Colonic mucosa (tissue), 4 donors: ENCODE measurements around the gene HMG20A. TPM values are rescaled to one million over a fixed set of nuclear protein-coding genes. Genes with fewer than 3 reads are reported as not detected.

Source experiments
- DNase-seq: peaks from one replicate; pipeline ENCODE4 v3.0.0-alpha.2; 2020
- H3K27ac ChIP-seq: fragments of 200-600 bp; one replicate; pipeline ENCODE4 v1.8.0; 2021
- H3K27me3 ChIP-seq: fragments of 200-600 bp; one replicate; pipeline ENCODE4 v1.8.0; 2021
- H3K36me3 ChIP-seq: fragments of 200-600 bp; one replicate; pipeline ENCODE4 v1.8.0; 2021
- H3K4me1 ChIP-seq: fragments of 200-600 bp; one replicate; pipeline ENCODE4 v1.8.0; 2021; ENCODE audit warnings: mild to moderate bottlenecking
- H3K4me3 ChIP-seq: fragments of 200-600 bp; one replicate; pipeline ENCODE4 v1.8.0; 2021
- H3K9ac ChIP-seq, 2 donors: one replicate each; pipeline ENCODE4 v1.7.0; 2013; ENCODE audit warnings: control low read depth in 2 of 2, low read depth in 2 of 2, low read length in 2 of 2
- H3K9me3 ChIP-seq: fragments of 200-600 bp; one replicate; pipeline ENCODE4 v1.8.0; 2021
- intact Hi-C: fragments of 100-400 bp; cut with DNase I; formaldehyde crosslinking; loops from one replicate; pipeline ENCODE4 v1.14.1; 2022
- total RNA-seq, 2 donors: library from RNA; stranded (reverse); fragmentation: NEBNext Ultra II Directional in 1 of 2; extraction: Animal tissue kit (Norgen Biotek cat#: 25700) in 1 of 2; gene quantifications; one replicate each; pipeline ENCODE4 v1.2.1, GENCODE V29; 2021
- TF ChIP-seq, protein P1 (sequence below): fragments of 200-600 bp; IDR thresholded peaks from one replicate; pipeline ENCODE4 v1.8.0; 2022; ENCODE audit warnings: antibody characterized with exemption, mild to moderate bottlenecking
- donor health status: healthy.
- donor health status: DM: no; HTN: no; CAD: no.
- donor health status: DM: no; HTN: no; CAD: no.

Gene HMG20A
- total RNA-seq, 2 donors from 2014 or later, result 32.9 to 37.1 TPM

- Histone ChIP-seq H3K27me3 (no peaks in the 10 kb centered on the region), H3K9me3 (no peaks in the 10 kb centered on the region), H3K36me3 (no peaks in the 10 kb centered on the region), H3K27ac (no peak overlapping the region), H3K4me1 (no peaks in the 10 kb centered on the region), H3K4me3 (no peak overlapping the region), H3K9ac (no peak overlapping the region)
- intact Hi-C loops, result no loop called here
- no peak for DNase-seq
- TF ChIP-seq, protein P1, sequence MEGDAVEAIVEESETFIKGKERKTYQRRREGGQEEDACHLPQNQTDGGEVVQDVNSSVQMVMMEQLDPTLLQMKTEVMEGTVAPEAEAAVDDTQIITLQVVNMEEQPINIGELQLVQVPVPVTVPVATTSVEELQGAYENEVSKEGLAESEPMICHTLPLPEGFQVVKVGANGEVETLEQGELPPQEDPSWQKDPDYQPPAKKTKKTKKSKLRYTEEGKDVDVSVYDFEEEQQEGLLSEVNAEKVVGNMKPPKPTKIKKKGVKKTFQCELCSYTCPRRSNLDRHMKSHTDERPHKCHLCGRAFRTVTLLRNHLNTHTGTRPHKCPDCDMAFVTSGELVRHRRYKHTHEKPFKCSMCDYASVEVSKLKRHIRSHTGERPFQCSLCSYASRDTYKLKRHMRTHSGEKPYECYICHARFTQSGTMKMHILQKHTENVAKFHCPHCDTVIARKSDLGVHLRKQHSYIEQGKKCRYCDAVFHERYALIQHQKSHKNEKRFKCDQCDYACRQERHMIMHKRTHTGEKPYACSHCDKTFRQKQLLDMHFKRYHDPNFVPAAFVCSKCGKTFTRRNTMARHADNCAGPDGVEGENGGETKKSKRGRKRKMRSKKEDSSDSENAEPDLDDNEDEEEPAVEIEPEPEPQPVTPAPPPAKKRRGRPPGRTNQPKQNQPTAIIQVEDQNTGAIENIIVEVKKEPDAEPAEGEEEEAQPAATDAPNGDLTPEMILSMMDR, result no peak
Observed at GRCh38 chr15:77380033-77380432, 40.7 kb upstream of the HMG20A start.

- no peaks in the 10 kb centered on the region for H3K9me3 ChIP-seq
- H3K9ac ChIP-seq, result no peak overlapping the region
- H3K36me3 ChIP-seq, result no peaks in the 10 kb centered on the region
- intact Hi-C loops, result no loop called here
- H3K27ac ChIP-seq, result no peak overlapping the region
- DNase-seq, result no peak
- TF ChIP-seq, protein P1, result no peak
- H3K27me3 ChIP-seq, result no peaks in the 10 kb centered on the region
- H3K4me3 ChIP-seq, result no peak overlapping the region
- H3K4me1 ChIP-seq, result no peaks in the 10 kb centered on the region
Observed at GRCh38 chr15:77384086-77384485, 36.6 kb upstream of the HMG20A start.

- Histone ChIP-seq H3K4me3 (no peak overlapping the region), H3K4me1 (no peaks in the 10 kb centered on the region), H3K27me3 (no peaks in the 10 kb centered on the region), H3K27ac (no peak overlapping the region), H3K9me3 (no peaks in the 10 kb centered on the region), H3K36me3 (no peaks in the 10 kb centered on the region), H3K9ac (no peak overlapping the region)
- no peak for DNase-seq
- TF ChIP-seq, protein P1, result no peak
- intact Hi-C loops, result no loop called here
Observed at GRCh38 chr15:77384589-77385359, 35.9 kb upstream of the HMG20A start.

DNA sequence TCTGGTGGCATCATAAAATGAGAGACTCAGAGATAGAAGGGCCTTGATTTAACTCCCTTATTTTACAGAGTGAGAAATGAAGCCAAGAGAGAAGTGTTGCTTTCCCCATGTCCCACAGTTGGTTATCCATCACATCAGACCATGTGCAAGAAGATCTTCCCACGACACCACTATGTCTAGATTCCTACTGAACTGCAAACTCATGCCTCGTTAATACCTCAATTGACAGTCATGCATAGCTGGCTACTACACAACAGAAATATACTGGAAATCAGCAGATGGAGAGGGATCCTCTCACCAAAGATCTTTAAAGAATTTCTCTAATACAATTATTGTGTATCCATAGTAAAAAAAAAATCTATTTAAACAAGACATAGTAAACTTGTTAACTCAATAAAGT lies 34.1 kb upstream of the HMG20A start:
- H3K4me3 ChIP-seq, result no peak overlapping the region
- no peak overlapping the region for H3K9ac ChIP-seq
- TF ChIP-seq, protein P1, result no peak
- H3K27ac ChIP-seq, result no peak overlapping the region
- H3K9me3 ChIP-seq, result no peaks in the 10 kb centered on the region
- no peaks in the 10 kb centered on the region for H3K27me3 ChIP-seq
- intact Hi-C loops, result no loop called here
- no peaks in the 10 kb centered on the region for H3K36me3 ChIP-seq
- no peaks in the 10 kb centered on the region for H3K4me1 ChIP-seq
- no peak for DNase-seq

- intact Hi-C loops, result no loop called here
- H3K36me3 ChIP-seq, result no peaks in the 10 kb centered on the region
- H3K4me3 ChIP-seq, result no peak overlapping the region
- H3K4me1 ChIP-seq, result no peaks in the 10 kb centered on the region
- H3K9me3 ChIP-seq, result no peaks in the 10 kb centered on the region
- DNase-seq, result no peak
- no peaks in the 10 kb centered on the region for H3K27me3 ChIP-seq
- no peak overlapping the region for H3K9ac ChIP-seq
- TF ChIP-seq, protein P1, result no peak
- H3K27ac ChIP-seq, result no peak overlapping the region
Observed at GRCh38 chr15:77387365-77388105, 33.2 kb upstream of the HMG20A start.
